ENCODE results near the gene HINFP.

- no peak for TF ChIP-seq EZH2 (IDR thresholded peaks at IDR 0.05; ENCODE audit: borderline replicate concordance, insufficient read depth, low read length, poor library complexity, severe bottlenecking)
- no peak for TF ChIP-seq CTCF (IDR thresholded peaks at IDR 0.05; ENCODE audit: poor library complexity, severe bottlenecking)
- TF ChIP-seq SMC3 (conservative IDR thresholded peaks at IDR 0.05; ENCODE audit: poor library complexity) = no peak
- TF ChIP-seq RAD21 (conservative IDR thresholded peaks at IDR 0.05) = no peak
- no peak for TF ChIP-seq POLR2AphosphoS5 (IDR thresholded peaks at IDR 0.05)
- TF ChIP-seq EP300 (conservative IDR thresholded peaks at IDR 0.05; ENCODE audit: poor library complexity, severe bottlenecking) = no peak
Measured at GRCh38 chr11:119152604-119153003, 31.2 kb downstream of the HINFP start.
